Measurements from ENCODE around the gene SETD2.

Gene SETD2

GRCh38 chr3:46984591-46985459 is 179.1 kb downstream of the SETD2 start:
- DNase-seq (ENCODE audit: low spot score) = no peak

GRCh38 chr3:46982546-46982945 is 181.4 kb downstream of the SETD2 start:
- no peak for DNase-seq (ENCODE audit: low spot score)

GRCh38 chr3:46981932-46982471 is 181.9 kb downstream of the SETD2 start:
- no peak for DNase-seq (ENCODE audit: low spot score)

GRCh38 chr3:46979958-46980497 is 183.9 kb downstream of the SETD2 start:
- no peak for DNase-seq (ENCODE audit: low spot score)

GRCh38 chr3:46978985-46979944 is 184.6 kb downstream of the SETD2 start, which contains the start of gene NBEAL2:
Gene NBEAL2 (plus strand): TSS chr3:46979666. CDS start chr3:46979862, 196 bp downstream.
- DNase-seq (ENCODE audit: low spot score) = peak; percentile 97

- no peak for DNase-seq (ENCODE audit: low spot score)
Observed at GRCh38 chr3:46978381-46978780, 185.5 kb downstream of the SETD2 start.

GRCh38 chr3:46977811-46978195 is 186.1 kb downstream of the SETD2 start:
- no peak for DNase-seq (ENCODE audit: low spot score)

- DNase-seq (ENCODE audit: low spot score) = peak; percentile 99
Observed at GRCh38 chr3:46976326-46977190, 187.4 kb downstream of the SETD2 start, which contains the start of gene CCDC12. Gene CCDC12 (minus strand): TSS chr3:46976745. CDS start chr3:46976732, 13 bp downstream.

- DNase-seq (ENCODE audit: low spot score) = no peak
Observed at GRCh38 chr3:46974421-46975171, 189.3 kb downstream of the SETD2 start.

GRCh38 chr3:46972396-46972795 is 191.5 kb downstream of the SETD2 start:
- DNase-seq (ENCODE audit: low spot score) = no peak

- peak; percentile 23 for DNase-seq (ENCODE audit: low spot score)
Observed at GRCh38 chr3:46971742-46972141, 192.2 kb downstream of the SETD2 start.

GRCh38 chr3:46971151-46971550 is 192.8 kb downstream of the SETD2 start:
- no peak for DNase-seq (ENCODE audit: low spot score)

- DNase-seq (ENCODE audit: low spot score) = no peak
Observed at GRCh38 chr3:46970391-46971091, 193.4 kb downstream of the SETD2 start.

GRCh38 chr3:46968783-46969428 is 195.0 kb downstream of the SETD2 start:
- DNase-seq (ENCODE audit: low spot score) = no peak

- no peak for DNase-seq (ENCODE audit: low spot score)
Observed at GRCh38 chr3:46966811-46967210, 197.1 kb downstream of the SETD2 start.
